Fibroblast of mammary gland (primary cell): Measurements from ENCODE around the gene KARS1.

ENCODE experiments used
- DNase-seq: peaks from one replicate; pipeline ENCODE4 v3.0.0-alpha.2; 2010; ENCODE audit warnings: low read depth
- H3K4me3 ChIP-seq: 2 replicates; pipeline ENCODE4 v1.5.1; 2011; ENCODE audit warnings: low read depth, mild to moderate bottlenecking, low read length, moderate library complexity; ENCODE audit not compliant: control insufficient read depth
- TF ChIP-seq, protein P1 (sequence below): conservative IDR thresholded peaks from 2 replicates; pipeline ENCODE4 v1.5.1; 2011; ENCODE audit warnings: low read depth, low read length, inconsistent platforms; ENCODE audit not compliant: control insufficient read depth, insufficient read depth

The KARS1 gene

GRCh38 chr16:75621170-75621477 is 26.3 kb downstream of the KARS1 start:
- no peak overlapping the region for H3K4me3 ChIP-seq
- peak; percentile 47 for DNase-seq

DNA sequence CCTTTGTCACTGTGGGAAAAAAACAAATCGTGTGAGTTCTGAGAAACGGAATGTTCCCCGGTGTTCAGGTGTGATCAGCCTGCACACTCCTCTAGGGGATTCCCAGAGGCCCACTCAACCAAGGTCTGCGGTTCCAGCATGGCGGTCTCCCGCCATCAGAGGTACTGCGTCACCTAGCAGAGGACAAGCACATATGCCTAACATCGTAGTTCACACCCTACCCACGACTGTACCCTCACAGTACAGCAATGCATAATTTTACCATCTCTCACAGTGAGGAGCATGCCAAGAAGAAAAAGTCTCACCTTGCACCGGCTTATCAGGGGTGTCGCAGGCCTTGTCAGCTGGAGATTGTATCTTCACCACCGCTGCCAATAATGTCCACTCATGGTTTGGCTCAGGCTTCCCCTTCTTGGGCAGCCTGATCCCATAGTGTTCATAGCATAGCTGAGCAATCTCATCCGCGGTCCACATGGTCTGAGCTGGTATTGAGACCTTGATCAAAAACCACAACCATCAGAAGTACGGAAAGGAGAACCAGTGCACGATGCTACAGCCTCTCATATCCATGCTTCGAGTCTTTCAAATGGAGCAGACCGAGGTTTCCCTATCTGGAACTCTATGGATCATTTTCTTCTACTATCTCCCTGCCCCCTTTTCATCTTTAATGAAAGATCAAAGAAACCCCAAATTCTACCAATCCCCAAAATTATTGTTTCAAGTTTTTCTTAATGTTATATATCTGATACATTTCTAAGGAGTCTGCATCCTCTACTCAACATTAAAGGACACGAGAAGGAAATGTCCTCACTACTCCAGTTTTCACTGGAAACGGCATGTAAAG is 26.9 kb downstream of the KARS1 start:
- TF ChIP-seq, protein P1, sequence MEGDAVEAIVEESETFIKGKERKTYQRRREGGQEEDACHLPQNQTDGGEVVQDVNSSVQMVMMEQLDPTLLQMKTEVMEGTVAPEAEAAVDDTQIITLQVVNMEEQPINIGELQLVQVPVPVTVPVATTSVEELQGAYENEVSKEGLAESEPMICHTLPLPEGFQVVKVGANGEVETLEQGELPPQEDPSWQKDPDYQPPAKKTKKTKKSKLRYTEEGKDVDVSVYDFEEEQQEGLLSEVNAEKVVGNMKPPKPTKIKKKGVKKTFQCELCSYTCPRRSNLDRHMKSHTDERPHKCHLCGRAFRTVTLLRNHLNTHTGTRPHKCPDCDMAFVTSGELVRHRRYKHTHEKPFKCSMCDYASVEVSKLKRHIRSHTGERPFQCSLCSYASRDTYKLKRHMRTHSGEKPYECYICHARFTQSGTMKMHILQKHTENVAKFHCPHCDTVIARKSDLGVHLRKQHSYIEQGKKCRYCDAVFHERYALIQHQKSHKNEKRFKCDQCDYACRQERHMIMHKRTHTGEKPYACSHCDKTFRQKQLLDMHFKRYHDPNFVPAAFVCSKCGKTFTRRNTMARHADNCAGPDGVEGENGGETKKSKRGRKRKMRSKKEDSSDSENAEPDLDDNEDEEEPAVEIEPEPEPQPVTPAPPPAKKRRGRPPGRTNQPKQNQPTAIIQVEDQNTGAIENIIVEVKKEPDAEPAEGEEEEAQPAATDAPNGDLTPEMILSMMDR = no peak
- no peak for DNase-seq
- no peak overlapping the region for H3K4me3 ChIP-seq

More at GRCh38 chr16:75621170-75621477, 26.3 kb downstream of the KARS1 start:
- TF ChIP-seq, protein P1 = peak; percentile 50

DNA sequence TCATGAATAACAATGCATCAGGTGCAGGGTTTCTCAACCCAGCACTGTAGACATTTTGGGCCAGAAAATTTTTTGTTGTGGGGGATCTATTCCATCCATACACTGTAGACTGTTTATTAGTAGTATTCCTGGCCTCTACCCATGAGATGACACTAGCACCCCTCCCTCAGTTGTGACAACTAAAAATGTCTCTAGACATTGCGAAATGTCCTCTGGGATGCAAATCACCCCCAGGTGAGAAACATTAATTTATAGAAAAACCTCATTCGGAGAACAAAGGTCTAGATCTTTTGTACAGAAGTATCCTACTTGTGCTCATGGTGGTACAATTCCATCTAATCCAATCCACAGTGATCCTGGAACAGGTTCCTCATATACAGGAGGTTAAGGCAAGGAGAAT is 28.7 kb downstream of the KARS1 start:
- no peak for DNase-seq
- no peak overlapping the region for H3K4me3 ChIP-seq
- TF ChIP-seq, protein P1 = no peak

GRCh38 chr16:75617121-75617520 is 30.3 kb downstream of the KARS1 start:
- no peak for DNase-seq
- H3K4me3 ChIP-seq = no peak overlapping the region
- TF ChIP-seq, protein P1 = no peak

- DNase-seq = no peak
- H3K4me3 ChIP-seq = no peak overlapping the region
- TF ChIP-seq, protein P1 = no peak
These were observed 30.9 kb downstream of the KARS1 start for GRCh38 chr16:75616521-75617010.

GRCh38 chr16:75615619-75616018 is 31.8 kb downstream of the KARS1 start:
- TF ChIP-seq, protein P1 = no peak
- no peak overlapping the region for H3K4me3 ChIP-seq
- DNase-seq = no peak
